Measurements from ENCODE around the gene DKK3. TPM values are rescaled to one million over a fixed set of nuclear protein-coding genes. Genes with fewer than 3 reads are reported as not detected.

Gene DKK3
- polyA plus RNA-seq, 1 experiment: 1,276 TPM

DNA sequence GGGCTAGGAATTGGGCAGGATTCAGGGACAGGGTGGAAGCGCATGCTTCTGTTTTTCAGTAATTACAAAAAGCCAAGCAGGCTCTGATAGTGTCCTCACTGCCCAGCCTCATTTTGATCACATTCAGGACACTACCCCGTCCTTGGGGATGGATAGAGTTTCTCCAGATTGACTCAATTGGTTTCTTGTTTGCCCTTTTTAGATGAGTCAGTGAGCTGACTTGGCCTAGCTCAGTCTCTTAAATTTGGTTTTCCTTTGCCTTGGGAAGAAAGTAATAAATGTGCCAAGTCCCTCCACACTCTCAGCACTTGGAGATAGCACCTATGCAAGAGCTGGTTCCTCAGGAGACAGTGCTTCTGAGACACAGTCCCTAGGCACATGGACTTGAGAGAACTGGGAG is 25.5 kb downstream of the DKK3 start:
- ChIA-PET CTCF (interaction anchor here (1.2 to 2.3 kb wide), 2 partner anchors 191 to 298 kb away, joined by 3 to 6 read pairs; no protein-coding TSS in a partner anchor), POLR2A (interaction anchor here (1.0 kb wide), 1 partner anchor 10 kb away, joined by 3 read pairs; no protein-coding TSS in a partner anchor)
- H3K27me3 ChIP-seq (ENCODE audit: control insufficient read depth, insufficient read depth, low read length): no peaks in the 10 kb centered on the region
- 0 out of 2 replicates have a peak, but pooled peaks cover 2% of the 10 kb centered on the region for H3K36me3 ChIP-seq (ENCODE audit: control insufficient read depth, insufficient read depth, low read length)
- TF ChIP-seq, protein P1, sequence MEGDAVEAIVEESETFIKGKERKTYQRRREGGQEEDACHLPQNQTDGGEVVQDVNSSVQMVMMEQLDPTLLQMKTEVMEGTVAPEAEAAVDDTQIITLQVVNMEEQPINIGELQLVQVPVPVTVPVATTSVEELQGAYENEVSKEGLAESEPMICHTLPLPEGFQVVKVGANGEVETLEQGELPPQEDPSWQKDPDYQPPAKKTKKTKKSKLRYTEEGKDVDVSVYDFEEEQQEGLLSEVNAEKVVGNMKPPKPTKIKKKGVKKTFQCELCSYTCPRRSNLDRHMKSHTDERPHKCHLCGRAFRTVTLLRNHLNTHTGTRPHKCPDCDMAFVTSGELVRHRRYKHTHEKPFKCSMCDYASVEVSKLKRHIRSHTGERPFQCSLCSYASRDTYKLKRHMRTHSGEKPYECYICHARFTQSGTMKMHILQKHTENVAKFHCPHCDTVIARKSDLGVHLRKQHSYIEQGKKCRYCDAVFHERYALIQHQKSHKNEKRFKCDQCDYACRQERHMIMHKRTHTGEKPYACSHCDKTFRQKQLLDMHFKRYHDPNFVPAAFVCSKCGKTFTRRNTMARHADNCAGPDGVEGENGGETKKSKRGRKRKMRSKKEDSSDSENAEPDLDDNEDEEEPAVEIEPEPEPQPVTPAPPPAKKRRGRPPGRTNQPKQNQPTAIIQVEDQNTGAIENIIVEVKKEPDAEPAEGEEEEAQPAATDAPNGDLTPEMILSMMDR (IDR thresholded peaks at IDR 0.05; ENCODE audit: insufficient read depth, low read depth, low read length): no peak
- DNase-seq (ENCODE audit: low read depth): peak; percentile 51
- no peak overlapping the region for H3K4me3 ChIP-seq (ENCODE audit: low read depth, low read length)

DNA sequence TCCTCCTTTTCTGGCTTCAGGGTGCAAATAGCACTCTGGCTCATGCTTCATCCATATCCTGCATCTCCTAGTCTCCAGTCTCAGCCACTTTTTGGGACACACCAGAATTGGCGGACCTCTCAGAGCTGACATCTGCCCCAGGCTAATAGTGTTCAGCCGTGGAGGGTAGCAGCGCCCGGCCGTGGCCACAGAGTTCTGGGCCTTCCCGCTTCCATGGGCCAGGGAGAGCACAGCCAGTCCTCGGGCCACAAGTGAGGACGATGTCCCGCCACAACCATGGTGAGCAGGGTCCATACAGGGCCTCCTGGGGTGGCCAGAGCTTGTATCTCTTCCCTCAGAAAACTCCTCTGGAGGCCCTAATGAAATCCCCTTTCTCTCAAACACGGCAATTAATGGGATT is 26.0 kb downstream of the DKK3 start:
- H3K4me3 ChIP-seq (ENCODE audit: low read depth, low read length): no peak overlapping the region
- 0 out of 2 replicates have a peak, but pooled peaks cover 2% of the 10 kb centered on the region for H3K36me3 ChIP-seq (ENCODE audit: control insufficient read depth, insufficient read depth, low read length)
- no peaks in the 10 kb centered on the region for H3K27me3 ChIP-seq (ENCODE audit: control insufficient read depth, insufficient read depth, low read length)
- ChIA-PET POLR2A (interaction anchor here (1.0 kb wide), 1 partner anchor 9 kb away, joined by 3 read pairs; no protein-coding TSS in a partner anchor), CTCF (interaction anchor here (1.2 to 2.3 kb wide), 2 partner anchors 190 to 299 kb away, joined by 3 to 6 read pairs; no protein-coding TSS in a partner anchor)
- TF ChIP-seq, protein P1 (IDR thresholded peaks at IDR 0.05; ENCODE audit: insufficient read depth, low read depth, low read length): no peak
- DNase-seq (ENCODE audit: low read depth): no peak

DNA sequence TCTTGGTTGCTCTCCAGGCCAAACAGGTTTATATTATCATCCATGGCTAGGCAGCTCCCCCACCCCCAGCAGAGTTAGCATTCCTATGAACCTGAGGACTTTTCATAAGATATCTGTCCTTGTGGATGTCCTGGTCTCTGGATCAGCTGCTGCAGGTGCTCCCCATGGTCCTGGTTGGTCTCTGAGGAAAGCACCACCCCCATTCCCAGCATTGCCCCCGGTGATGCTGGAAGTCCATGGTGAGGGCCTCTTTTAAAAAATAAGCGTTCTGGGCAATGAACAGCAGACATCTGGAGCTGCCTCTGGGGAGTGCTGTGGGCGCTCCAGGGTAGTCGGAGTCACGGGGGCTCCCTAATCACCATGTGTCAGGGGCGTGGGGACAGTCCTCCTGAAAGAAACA is 26.6 kb downstream of the DKK3 start:
- Histone ChIP-seq H3K36me3 (ENCODE audit: control insufficient read depth, insufficient read depth, low read length) (0 out of 2 replicates have a peak, but pooled peaks cover 2% of the 10 kb centered on the region), H3K4me3 (ENCODE audit: low read depth, low read length) (no peak overlapping the region), H3K27me3 (ENCODE audit: control insufficient read depth, insufficient read depth, low read length) (no peaks in the 10 kb centered on the region)
- ChIA-PET POLR2A (no interaction called here), CTCF (interaction anchor here (1.0 to 2.3 kb wide), 3 partner anchors 12 to 299 kb away, joined by 3 to 6 read pairs (median 6); no protein-coding TSS in a partner anchor)
- TF ChIP-seq, protein P1 (IDR thresholded peaks at IDR 0.05; ENCODE audit: insufficient read depth, low read depth, low read length): no peak
- no peak for DNase-seq (ENCODE audit: low read depth)

DNA sequence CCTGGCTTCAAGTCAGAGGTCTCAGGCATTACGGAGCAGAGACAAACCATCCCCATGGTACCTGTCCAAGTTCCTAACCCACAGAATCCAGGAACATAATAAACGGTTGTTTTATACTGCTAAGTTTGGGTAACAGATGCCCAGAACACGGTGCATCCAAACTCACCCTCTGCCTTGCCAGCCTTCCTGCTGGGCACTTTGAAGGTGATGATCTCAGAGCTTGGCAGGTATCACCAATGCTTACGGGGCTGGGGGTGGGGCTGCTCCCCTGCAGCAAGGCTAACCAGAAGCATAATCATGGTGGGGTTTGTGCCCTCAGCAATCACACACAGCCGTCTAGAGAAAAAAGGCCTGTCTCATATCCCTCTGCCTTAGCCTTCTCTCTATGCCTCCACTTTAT is 27.1 kb downstream of the DKK3 start:
- ChIA-PET POLR2A (no interaction called here), CTCF (interaction anchor here (1.0 to 2.3 kb wide), 3 partner anchors 12 to 300 kb away, joined by 3 to 6 read pairs (median 6); no protein-coding TSS in a partner anchor)
- no peak for DNase-seq (ENCODE audit: low read depth)
- Histone ChIP-seq H3K27me3 (ENCODE audit: control insufficient read depth, insufficient read depth, low read length) (no peaks in the 10 kb centered on the region), H3K36me3 (ENCODE audit: control insufficient read depth, insufficient read depth, low read length) (0 out of 2 replicates have a peak, but pooled peaks cover 2% of the 10 kb centered on the region), H3K4me3 (ENCODE audit: low read depth, low read length) (no peak overlapping the region)
- TF ChIP-seq, protein P1 (IDR thresholded peaks at IDR 0.05; ENCODE audit: insufficient read depth, low read depth, low read length): no peak

DNA sequence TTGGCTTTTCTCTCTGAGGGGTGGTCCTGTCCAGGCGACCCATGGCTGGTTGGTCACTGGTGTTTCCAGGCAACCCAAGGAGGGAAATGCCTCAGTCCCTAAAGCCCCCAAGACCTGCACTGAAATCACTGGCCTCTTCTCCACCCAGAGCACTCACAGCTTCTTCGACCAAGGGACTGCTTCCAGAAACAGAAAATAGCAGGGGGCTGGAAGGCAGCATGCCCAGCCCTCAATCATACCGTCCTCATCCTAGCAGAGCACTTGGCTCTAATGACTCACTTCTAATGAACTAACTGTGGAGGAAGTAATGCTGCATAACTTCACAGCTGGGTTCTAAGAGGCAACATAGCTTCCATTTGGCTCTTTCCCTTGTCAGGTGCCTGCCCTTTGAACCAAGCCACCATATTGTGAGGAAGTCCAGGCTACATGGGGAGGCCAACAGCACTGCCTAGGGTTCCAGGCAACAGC is 27.6 kb downstream of the DKK3 start:
- H3K4me3 ChIP-seq (ENCODE audit: low read depth, low read length): no peak overlapping the region
- ChIA-PET POLR2A (no interaction called here), CTCF (interaction anchor here (1.0 to 2.3 kb wide), 3 partner anchors 13 to 300 kb away, joined by 3 to 6 read pairs (median 6); no protein-coding TSS in a partner anchor)
- TF ChIP-seq, protein P1 (IDR thresholded peaks at IDR 0.05; ENCODE audit: insufficient read depth, low read depth, low read length): no peak
- 0 out of 2 replicates have a peak, but pooled peaks cover 2% of the 10 kb centered on the region for H3K36me3 ChIP-seq (ENCODE audit: control insufficient read depth, insufficient read depth, low read length)
- no peak for DNase-seq (ENCODE audit: low read depth)
- no peaks in the 10 kb centered on the region for H3K27me3 ChIP-seq (ENCODE audit: control insufficient read depth, insufficient read depth, low read length)

All from BJ (cell line).